Right lobe of liver (tissue), 4 donors: ENCODE data around the gene GOLGA8B.

Source experiments
- POLR2A ChIP-seq: fragments of 450-650 bp; IDR thresholded peaks from one replicate; pipeline ENCODE4 v1.6.1; 2017; ENCODE audit warnings: antibody characterized with exemption, mild to moderate bottlenecking
- TF ChIP-seq, protein P1 (sequence below), 4 donors: fragments of 200-600 bp in 3 of 4; fragments of 450-650 bp in 1 of 4; IDR thresholded peaks; one replicate each; pipeline versions ENCODE4 v1.5.1 to v1.8.0; 2016 to 2022; ENCODE audit warnings: antibody characterized with exemption in 4 of 4, mild to moderate bottlenecking in 2 of 4
- donor health status: DM: no; HTN: no; CAD: no.
- donor health status: DM: no; HTN: no; CAD: no.
- donor health status: DM: no; HTN: yes; CAD: no.

DNA sequence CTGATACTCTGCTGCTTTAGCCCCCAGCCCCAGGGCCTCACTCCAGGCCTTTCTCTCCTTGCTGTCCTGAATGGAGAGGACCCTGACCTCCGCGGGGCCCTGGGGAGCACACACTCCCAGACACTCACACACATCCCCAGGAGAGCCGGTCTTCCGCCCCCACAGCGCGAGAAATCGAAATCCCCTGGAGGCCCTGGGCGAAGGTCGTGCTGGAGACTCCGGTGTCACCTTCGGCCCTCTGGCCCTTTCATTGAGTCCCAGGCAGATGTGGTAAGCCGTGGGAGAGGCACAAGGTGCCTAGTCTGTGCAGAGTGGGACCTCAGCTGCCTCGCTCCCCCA lies 848 bp upstream of the GOLGA8B start:
- TF ChIP-seq, protein P1, sequence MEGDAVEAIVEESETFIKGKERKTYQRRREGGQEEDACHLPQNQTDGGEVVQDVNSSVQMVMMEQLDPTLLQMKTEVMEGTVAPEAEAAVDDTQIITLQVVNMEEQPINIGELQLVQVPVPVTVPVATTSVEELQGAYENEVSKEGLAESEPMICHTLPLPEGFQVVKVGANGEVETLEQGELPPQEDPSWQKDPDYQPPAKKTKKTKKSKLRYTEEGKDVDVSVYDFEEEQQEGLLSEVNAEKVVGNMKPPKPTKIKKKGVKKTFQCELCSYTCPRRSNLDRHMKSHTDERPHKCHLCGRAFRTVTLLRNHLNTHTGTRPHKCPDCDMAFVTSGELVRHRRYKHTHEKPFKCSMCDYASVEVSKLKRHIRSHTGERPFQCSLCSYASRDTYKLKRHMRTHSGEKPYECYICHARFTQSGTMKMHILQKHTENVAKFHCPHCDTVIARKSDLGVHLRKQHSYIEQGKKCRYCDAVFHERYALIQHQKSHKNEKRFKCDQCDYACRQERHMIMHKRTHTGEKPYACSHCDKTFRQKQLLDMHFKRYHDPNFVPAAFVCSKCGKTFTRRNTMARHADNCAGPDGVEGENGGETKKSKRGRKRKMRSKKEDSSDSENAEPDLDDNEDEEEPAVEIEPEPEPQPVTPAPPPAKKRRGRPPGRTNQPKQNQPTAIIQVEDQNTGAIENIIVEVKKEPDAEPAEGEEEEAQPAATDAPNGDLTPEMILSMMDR (IDR thresholded peaks at IDR 0.05) = no peak
- TF ChIP-seq POLR2A = no peak
